ENCODE results near the gene BUD31. TPM values are rescaled to one million over a fixed set of nuclear protein-coding genes. Genes with fewer than 3 reads are reported as not detected.

Gene BUD31
- total RNA-seq, 1 donor from 2014 or later: 31.5 TPM

GRCh38 chr7:99451936-99452335 is 43.2 kb downstream of the BUD31 start:
- peak; percentile 68 for ATAC-seq (ENCODE audit: poor library complexity)
- peak; percentile 54 for DNase-seq
- intact Hi-C loops (cut with DNase I): no loop called here

- ATAC-seq (ENCODE audit: poor library complexity) (no peak), DNase-seq (no peak)
- intact Hi-C loops (cut with DNase I): no loop called here
These were observed 43.8 kb downstream of the BUD31 start for GRCh38 chr7:99452541-99452940.

- intact Hi-C loops (cut with DNase I): no loop called here
- ATAC-seq (ENCODE audit: poor library complexity) (peak; percentile 43), DNase-seq (no peak)
These were observed 44.3 kb downstream of the BUD31 start for GRCh38 chr7:99453105-99453504.

- intact Hi-C loops (cut with DNase I): no loop called here
- DNase-seq (no peak), ATAC-seq (ENCODE audit: poor library complexity) (no peak)
These were observed 47.1 kb downstream of the BUD31 start for GRCh38 chr7:99455874-99456273.

GRCh38 chr7:99456288-99456687 is 47.5 kb downstream of the BUD31 start:
- intact Hi-C loops (cut with DNase I): no loop called here
- DNase-seq (no peak), ATAC-seq (ENCODE audit: poor library complexity) (no peak)

DNA sequence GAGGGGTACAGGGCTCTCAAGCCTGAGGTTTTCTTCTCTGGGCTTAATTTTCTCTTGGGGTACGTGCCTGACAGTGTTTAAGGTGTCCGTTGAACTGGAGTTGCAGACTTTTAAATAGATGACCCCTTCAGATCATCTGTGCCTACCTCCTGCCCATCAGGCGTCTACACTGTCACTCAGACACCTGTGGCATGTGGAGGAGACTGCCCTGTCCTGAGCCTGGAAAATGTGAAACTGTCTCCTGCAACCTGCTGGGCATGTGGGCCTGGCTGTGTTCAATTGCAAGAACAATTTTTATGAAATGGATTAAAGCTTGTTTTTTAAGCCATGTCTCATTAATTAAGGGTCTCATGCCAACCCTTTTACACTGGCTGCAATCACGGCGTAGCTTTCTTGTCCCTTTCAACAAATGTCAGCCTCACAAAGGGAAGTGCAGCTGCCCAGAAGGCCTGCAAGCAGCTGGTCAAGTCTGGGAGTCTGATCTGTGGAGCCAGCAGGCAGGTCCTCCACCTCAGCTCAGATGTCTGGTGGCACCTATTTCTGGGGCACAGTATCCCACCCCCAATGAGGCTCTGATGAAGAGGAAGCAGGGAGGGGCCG is 48.4 kb downstream of the BUD31 start:
- ATAC-seq (ENCODE audit: poor library complexity): no peak
- intact Hi-C loops (cut with DNase I): no loop called here

DNA sequence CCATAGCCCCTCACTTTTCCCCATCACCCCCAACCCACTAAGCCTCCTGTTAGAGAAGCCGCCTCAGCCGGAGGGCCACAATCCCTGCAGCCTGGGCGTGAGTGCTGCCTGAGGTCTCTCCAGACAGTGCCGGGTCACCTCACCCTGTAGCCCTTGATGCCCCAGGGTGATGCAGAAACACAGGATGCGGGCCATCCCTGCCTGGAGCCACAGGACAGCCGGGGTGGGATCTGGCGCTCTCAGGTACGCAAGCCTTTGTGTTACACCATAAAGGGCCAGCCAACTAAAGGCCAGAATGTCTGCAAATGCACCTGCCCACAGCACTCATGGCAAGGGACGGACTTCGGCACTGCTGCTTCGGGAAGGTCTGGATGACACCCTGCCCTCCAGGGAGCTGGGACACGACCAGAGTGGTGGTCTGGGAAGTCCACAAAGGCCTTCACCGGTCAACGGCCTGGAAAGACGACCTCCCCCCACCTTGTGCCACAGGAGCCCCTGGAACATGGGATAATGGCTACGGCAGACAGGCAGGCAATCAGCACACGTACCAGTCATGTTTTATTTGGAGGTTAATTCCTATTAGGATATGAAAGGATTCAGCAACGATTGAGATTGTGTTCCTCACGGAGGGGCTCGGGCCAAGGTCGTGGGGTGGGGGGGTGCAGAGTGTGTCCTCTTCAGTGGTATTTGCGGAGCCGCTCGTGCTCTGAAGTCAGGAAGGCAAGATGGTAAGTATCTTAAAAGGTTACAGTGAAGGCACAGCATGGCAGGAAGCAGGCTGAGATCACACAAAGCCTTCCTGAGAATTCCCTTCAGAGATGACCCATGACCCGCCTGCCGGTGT is 49.1 kb downstream of the BUD31 start:
- intact Hi-C loops (cut with DNase I): no loop called here
- DNase-seq (no peak), ATAC-seq (ENCODE audit: poor library complexity) (no peak)

More for the DNA sequence above, 48.4 kb downstream of the BUD31 start:
- no peak for DNase-seq

DNA sequence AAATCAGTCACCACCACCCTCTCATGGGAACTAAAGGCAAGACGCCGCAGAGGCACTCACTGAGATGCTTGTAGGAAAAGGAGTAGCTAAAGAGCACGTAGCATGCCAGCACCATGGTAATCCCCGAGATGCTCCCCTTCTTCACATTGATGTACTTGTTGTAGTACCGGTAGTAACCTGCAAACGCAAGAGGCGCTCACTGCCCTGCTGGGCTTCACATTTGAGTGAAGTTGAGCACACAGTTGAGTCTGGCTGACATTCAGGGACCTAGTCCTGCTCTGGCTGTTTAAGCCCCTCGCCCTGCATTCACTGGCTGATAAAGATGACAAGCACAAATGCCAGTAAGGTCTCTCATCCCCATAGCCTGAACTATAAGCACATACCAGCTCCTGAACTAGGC is 50.3 kb downstream of the BUD31 start:
- ATAC-seq (ENCODE audit: poor library complexity): no peak
- no peak for DNase-seq

DNA sequence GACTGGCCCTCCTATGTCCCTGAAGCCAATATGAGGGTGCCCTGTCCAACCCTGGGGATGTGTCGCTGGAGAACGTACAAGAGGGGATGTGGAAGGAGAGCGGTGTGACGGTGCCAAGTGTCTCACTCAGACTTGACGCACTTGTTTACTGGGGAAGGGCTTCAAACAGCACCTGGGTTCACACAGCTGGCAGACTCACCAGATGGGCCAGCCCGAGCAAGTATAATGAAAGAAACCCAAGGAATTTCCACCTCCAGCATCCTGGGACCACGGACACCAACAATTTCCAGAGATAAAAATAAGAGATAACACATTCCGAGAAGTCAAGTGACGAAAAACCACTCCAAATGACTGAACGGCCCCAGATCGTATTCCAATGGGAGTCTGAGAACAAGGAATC is 51.9 kb downstream of the BUD31 start:
- DNase-seq: no peak
- ATAC-seq (ENCODE audit: poor library complexity): no peak
- intact Hi-C loops (cut with DNase I): no loop called here

More for the DNA sequence above, 50.3 kb downstream of the BUD31 start:
- intact Hi-C loops (cut with DNase I): no loop called here

DNA sequence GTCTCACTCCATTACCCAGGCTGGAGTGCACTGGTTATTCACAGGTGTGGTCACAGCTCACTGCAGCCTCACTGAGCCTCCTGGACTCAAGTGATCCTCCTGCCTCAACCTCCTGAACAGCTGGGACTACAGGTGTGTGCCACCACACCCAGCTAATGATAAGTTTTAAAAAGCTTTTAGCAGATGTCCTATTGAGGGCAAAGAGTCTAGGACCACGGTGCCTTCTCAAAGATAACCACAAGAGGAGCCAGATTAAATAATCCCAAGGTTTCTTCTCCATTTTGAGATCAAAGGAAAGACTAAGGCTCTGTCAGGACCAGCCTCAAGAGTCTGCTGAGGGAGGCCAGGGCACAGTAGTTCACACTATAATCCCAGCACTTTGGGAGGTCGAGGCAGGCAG is 52.5 kb downstream of the BUD31 start:
- ATAC-seq (ENCODE audit: poor library complexity) (no peak), DNase-seq (no peak)
- intact Hi-C loops (cut with DNase I): no loop called here

DNA sequence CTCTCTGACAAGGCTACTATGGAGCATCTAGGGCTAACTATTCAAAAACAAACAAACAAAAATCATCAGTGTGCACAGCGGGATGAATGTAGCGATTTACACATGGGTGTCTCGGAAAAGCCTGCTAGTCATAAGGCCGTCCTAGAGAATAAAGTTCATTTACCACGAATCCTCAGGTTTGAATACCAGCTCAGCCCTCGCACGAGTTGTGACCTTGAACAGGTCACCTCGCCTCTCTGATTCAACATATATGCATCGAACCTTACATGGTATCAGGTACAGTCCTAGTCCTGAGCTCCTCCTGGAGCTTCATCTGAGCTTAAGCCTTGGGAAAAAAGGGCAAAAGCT is 56.6 kb downstream of the BUD31 start:
- DNase-seq (no peak), ATAC-seq (ENCODE audit: poor library complexity) (peak; percentile 26)
- intact Hi-C loops (cut with DNase I): no loop called here

GRCh38 chr7:99468336-99468918 is 59.7 kb downstream of the BUD31 start:
- intact Hi-C loops (cut with DNase I): no loop called here

More at GRCh38 chr7:99468336-99468918, 59.7 kb downstream of the BUD31 start:
- no peak for DNase-seq
- no peak for ATAC-seq (ENCODE audit: poor library complexity)

Other genes with a start within 250 kb of the BUD31 start
- gene KPNA7, start 200.9 kb upstream of the BUD31 start, total RNA-seq: not detected
- gene MYH16, start 136.1 kb upstream of the BUD31 start, total RNA-seq: not detected
- gene ARPC1A, start 83.1 kb upstream of the BUD31 start, total RNA-seq: 133 TPM
- 40.6 TPM for gene ARPC1B, start 34.2 kb upstream of the BUD31 start, total RNA-seq
- gene PDAP1, start 372 bp upstream of the BUD31 start, total RNA-seq: 97.7 TPM
- 3.0 TPM for gene PTCD1, start 29.8 kb downstream of the BUD31 start, total RNA-seq
- 19.9 TPM for gene CPSF4, start 30.0 kb downstream of the BUD31 start, total RNA-seq
- 900 TPM for gene ATP5MF, start 57.2 kb downstream of the BUD31 start, total RNA-seq
- gene ZNF789, start 63.9 kb downstream of the BUD31 start, total RNA-seq: 3.4 TPM
- 15.8 TPM for gene ZNF394, start 91.3 kb downstream of the BUD31 start, total RNA-seq
- gene ZKSCAN5, start 95.7 kb downstream of the BUD31 start, total RNA-seq: 6.1 TPM
- 6.5 TPM for gene FAM200A, start 143.1 kb downstream of the BUD31 start, total RNA-seq
- gene ZNF655, start 149.7 kb downstream of the BUD31 start, total RNA-seq: 24.0 TPM
- gene TMEM225B, start 189.3 kb downstream of the BUD31 start, total RNA-seq: not detected
- 6.9 TPM for gene ZSCAN25, start 208.0 kb downstream of the BUD31 start, total RNA-seq